WTC11 (cell line): Measurements from ENCODE around the gene GPC1.

Source experiments
- FOXJ3 ChIP-seq: sonication (generic); formaldehyde crosslinking; IDR thresholded peaks from 2 replicates; pipeline ENCODE4 v1.9.0; 2021; ENCODE audit warnings: missing genetic modification reagents, mild to moderate bottlenecking, borderline replicate concordance
- GABPB1 ChIP-seq: sonication (generic); formaldehyde crosslinking; IDR thresholded peaks from 2 replicates; pipeline ENCODE4 v1.8.1; 2023; ENCODE audit warnings: mild to moderate bottlenecking, missing genetic modification reagents
- KAT7 ChIP-seq: sonication (generic); formaldehyde crosslinking; IDR thresholded peaks from 2 replicates; pipeline ENCODE4 v1.8.1; 2023; ENCODE audit warnings: missing genetic modification reagents, mild to moderate bottlenecking, borderline replicate concordance
- NR2C2 ChIP-seq: sonication (generic); formaldehyde crosslinking; IDR thresholded peaks from 2 replicates; pipeline ENCODE4 v1.8.0; 2022; ENCODE audit warnings: mild to moderate bottlenecking, missing genetic modification reagents
- ZBTB21 ChIP-seq: sonication (generic); formaldehyde crosslinking; IDR thresholded peaks from 2 replicates; pipeline ENCODE4 v1.8.1; 2023; ENCODE audit warnings: mild to moderate bottlenecking, missing genetic modification reagents, borderline replicate concordance
- ZNF416 ChIP-seq: fragments of 250-450 bp; sonication (Bioruptor Pico); IDR thresholded peaks from 2 replicates; pipeline ENCODE4 v1.9.0; 2021; ENCODE audit warnings: mild to moderate bottlenecking, inconsistent platforms
- TF ChIP-seq, protein P1 (sequence below): fragments of 200-600 bp; IDR thresholded peaks from 2 replicates; pipeline ENCODE4 v1.8.0; 2022; ENCODE audit warnings: antibody characterized with exemption
- TF ChIP-seq, protein P2 (sequence below): sonication (generic); formaldehyde crosslinking; IDR thresholded peaks from 2 replicates; pipeline ENCODE4 v1.8.0; 2022; ENCODE audit warnings: mild to moderate bottlenecking, missing genetic modification reagents
- TF ChIP-seq, protein P3 (sequence below): fragments of 250-450 bp; sonication (Bioruptor Pico); IDR thresholded peaks from 2 replicates; pipeline ENCODE4 v1.8.0; 2021; ENCODE audit warnings: mild to moderate bottlenecking
- TF ChIP-seq, protein P4 (sequence below): sonication (generic); formaldehyde crosslinking; IDR thresholded peaks from 2 replicates; pipeline ENCODE4 v1.8.1; 2023; ENCODE audit warnings: mild to moderate bottlenecking, missing genetic modification reagents, borderline replicate concordance
- TF ChIP-seq, protein P5 (sequence below): sonication (generic); formaldehyde crosslinking; IDR thresholded peaks from 2 replicates; pipeline ENCODE4 v1.8.1; 2022; ENCODE audit warnings: low read depth, missing genetic modification reagents, borderline replicate concordance
- TF ChIP-seq, protein P6 (sequence below): sonication (generic); formaldehyde crosslinking; IDR thresholded peaks from 2 replicates; pipeline ENCODE4 v1.8.0; 2022; ENCODE audit warnings: mild to moderate bottlenecking, missing genetic modification reagents
- TF ChIP-seq, protein P7 (sequence below): sonication (generic); formaldehyde crosslinking; IDR thresholded peaks from 2 replicates; pipeline ENCODE4 v1.8.1; 2022; ENCODE audit warnings: mild to moderate bottlenecking, missing genetic modification reagents, moderate library complexity, borderline replicate concordance

DNA sequence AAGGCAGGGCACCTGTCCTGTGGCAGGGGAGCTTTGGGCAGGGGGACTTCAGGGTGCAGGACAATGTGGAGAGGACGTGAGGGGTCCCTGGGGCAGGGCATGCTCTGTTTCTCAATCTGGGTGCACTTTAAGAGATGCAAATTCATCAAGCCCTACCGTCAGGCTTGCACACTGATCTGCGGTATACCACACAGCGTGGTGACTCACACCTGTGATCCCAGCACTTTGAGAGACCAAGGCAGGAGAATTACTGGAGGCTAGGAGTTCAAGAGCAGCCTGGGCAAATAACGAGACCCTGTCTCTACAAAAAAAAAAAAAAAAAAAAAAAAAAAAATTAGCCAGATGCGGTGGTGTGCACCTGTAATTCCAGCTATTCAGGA lies 10.2 kb upstream of the GPC1 start:
- TF ChIP-seq, protein P1, sequence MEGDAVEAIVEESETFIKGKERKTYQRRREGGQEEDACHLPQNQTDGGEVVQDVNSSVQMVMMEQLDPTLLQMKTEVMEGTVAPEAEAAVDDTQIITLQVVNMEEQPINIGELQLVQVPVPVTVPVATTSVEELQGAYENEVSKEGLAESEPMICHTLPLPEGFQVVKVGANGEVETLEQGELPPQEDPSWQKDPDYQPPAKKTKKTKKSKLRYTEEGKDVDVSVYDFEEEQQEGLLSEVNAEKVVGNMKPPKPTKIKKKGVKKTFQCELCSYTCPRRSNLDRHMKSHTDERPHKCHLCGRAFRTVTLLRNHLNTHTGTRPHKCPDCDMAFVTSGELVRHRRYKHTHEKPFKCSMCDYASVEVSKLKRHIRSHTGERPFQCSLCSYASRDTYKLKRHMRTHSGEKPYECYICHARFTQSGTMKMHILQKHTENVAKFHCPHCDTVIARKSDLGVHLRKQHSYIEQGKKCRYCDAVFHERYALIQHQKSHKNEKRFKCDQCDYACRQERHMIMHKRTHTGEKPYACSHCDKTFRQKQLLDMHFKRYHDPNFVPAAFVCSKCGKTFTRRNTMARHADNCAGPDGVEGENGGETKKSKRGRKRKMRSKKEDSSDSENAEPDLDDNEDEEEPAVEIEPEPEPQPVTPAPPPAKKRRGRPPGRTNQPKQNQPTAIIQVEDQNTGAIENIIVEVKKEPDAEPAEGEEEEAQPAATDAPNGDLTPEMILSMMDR = no peak
- TF ChIP-seq, protein P2, sequence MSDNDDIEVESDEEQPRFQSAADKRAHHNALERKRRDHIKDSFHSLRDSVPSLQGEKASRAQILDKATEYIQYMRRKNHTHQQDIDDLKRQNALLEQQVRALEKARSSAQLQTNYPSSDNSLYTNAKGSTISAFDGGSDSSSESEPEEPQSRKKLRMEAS = no peak
- TF ChIP-seq, protein P3, sequence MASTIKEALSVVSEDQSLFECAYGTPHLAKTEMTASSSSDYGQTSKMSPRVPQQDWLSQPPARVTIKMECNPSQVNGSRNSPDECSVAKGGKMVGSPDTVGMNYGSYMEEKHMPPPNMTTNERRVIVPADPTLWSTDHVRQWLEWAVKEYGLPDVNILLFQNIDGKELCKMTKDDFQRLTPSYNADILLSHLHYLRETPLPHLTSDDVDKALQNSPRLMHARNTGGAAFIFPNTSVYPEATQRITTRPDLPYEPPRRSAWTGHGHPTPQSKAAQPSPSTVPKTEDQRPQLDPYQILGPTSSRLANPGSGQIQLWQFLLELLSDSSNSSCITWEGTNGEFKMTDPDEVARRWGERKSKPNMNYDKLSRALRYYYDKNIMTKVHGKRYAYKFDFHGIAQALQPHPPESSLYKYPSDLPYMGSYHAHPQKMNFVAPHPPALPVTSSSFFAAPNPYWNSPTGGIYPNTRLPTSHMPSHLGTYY (CRISPR knock-in tag) = no peak
- no peak for TF ChIP-seq ZNF416
- TF ChIP-seq FOXJ3 (CRISPR knock-in tag) = no peak
- no peak for TF ChIP-seq NR2C2 (CRISPR knock-in tag)
- TF ChIP-seq, protein P4, sequence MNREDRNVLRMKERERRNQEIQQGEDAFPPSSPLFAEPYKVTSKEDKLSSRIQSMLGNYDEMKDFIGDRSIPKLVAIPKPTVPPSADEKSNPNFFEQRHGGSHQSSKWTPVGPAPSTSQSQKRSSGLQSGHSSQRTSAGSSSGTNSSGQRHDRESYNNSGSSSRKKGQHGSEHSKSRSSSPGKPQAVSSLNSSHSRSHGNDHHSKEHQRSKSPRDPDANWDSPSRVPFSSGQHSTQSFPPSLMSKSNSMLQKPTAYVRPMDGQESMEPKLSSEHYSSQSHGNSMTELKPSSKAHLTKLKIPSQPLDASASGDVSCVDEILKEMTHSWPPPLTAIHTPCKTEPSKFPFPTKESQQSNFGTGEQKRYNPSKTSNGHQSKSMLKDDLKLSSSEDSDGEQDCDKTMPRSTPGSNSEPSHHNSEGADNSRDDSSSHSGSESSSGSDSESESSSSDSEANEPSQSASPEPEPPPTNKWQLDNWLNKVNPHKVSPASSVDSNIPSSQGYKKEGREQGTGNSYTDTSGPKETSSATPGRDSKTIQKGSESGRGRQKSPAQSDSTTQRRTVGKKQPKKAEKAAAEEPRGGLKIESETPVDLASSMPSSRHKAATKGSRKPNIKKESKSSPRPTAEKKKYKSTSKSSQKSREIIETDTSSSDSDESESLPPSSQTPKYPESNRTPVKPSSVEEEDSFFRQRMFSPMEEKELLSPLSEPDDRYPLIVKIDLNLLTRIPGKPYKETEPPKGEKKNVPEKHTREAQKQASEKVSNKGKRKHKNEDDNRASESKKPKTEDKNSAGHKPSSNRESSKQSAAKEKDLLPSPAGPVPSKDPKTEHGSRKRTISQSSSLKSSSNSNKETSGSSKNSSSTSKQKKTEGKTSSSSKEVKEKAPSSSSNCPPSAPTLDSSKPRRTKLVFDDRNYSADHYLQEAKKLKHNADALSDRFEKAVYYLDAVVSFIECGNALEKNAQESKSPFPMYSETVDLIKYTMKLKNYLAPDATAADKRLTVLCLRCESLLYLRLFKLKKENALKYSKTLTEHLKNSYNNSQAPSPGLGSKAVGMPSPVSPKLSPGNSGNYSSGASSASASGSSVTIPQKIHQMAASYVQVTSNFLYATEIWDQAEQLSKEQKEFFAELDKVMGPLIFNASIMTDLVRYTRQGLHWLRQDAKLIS (CRISPR knock-in tag) = no peak
- TF ChIP-seq ZBTB21 = no peak
- TF ChIP-seq GABPB1 (CRISPR knock-in tag) = no peak
- TF ChIP-seq, protein P5, sequence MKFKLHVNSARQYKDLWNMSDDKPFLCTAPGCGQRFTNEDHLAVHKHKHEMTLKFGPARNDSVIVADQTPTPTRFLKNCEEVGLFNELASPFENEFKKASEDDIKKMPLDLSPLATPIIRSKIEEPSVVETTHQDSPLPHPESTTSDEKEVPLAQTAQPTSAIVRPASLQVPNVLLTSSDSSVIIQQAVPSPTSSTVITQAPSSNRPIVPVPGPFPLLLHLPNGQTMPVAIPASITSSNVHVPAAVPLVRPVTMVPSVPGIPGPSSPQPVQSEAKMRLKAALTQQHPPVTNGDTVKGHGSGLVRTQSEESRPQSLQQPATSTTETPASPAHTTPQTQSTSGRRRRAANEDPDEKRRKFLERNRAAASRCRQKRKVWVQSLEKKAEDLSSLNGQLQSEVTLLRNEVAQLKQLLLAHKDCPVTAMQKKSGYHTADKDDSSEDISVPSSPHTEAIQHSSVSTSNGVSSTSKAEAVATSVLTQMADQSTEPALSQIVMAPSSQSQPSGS (CRISPR knock-in tag) = no peak
- TF ChIP-seq, protein P6, sequence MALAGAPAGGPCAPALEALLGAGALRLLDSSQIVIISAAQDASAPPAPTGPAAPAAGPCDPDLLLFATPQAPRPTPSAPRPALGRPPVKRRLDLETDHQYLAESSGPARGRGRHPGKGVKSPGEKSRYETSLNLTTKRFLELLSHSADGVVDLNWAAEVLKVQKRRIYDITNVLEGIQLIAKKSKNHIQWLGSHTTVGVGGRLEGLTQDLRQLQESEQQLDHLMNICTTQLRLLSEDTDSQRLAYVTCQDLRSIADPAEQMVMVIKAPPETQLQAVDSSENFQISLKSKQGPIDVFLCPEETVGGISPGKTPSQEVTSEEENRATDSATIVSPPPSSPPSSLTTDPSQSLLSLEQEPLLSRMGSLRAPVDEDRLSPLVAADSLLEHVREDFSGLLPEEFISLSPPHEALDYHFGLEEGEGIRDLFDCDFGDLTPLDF (CRISPR knock-in tag) = no peak
- TF ChIP-seq KAT7 (CRISPR knock-in tag) = no peak
- TF ChIP-seq, protein P7, sequence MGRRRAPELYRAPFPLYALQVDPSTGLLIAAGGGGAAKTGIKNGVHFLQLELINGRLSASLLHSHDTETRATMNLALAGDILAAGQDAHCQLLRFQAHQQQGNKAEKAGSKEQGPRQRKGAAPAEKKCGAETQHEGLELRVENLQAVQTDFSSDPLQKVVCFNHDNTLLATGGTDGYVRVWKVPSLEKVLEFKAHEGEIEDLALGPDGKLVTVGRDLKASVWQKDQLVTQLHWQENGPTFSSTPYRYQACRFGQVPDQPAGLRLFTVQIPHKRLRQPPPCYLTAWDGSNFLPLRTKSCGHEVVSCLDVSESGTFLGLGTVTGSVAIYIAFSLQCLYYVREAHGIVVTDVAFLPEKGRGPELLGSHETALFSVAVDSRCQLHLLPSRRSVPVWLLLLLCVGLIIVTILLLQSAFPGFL (CRISPR knock-in tag) = no peak
